Measurements from ENCODE around the gene PRR36.

The PRR36 gene

GRCh38 chr19:7844951-7845350 is 29.2 kb downstream of the PRR36 start:
- Histone ChIP-seq H3K27ac (no peak overlapping the region), H3K4me1 (no peaks in the 10 kb centered on the region), H3K9me3 (no peaks in the 10 kb centered on the region), H3K36me3 (peaks cover 0 to 16% (median 5%) of the 10 kb centered on the region in 3 donors), H3K27me3 (no peaks in the 10 kb centered on the region), H3K4me3 (no peak overlapping the region)
- no peak for TF ChIP-seq CTCF (IDR thresholded peaks at IDR 0.05)
- intact Hi-C loops (cut with DNase I; ENCODE audit: low total_unique reads) = no loop called here
- DNase-seq = no peak

GRCh38 chr19:7844405-7844804 is 29.8 kb downstream of the PRR36 start:
- Histone ChIP-seq H3K27ac (no peak overlapping the region), H3K9me3 (no peaks in the 10 kb centered on the region)

GRCh38 chr19:7843521-7843920 is 30.7 kb downstream of the PRR36 start:
- no peaks in the 10 kb centered on the region for H3K27me3 ChIP-seq
- no peak overlapping the region for H3K4me3 ChIP-seq
- no peaks in the 10 kb centered on the region for H3K4me1 ChIP-seq
- no peak for TF ChIP-seq CTCF (IDR thresholded peaks at IDR 0.05)
- DNase-seq = no peak
- intact Hi-C loops (cut with DNase I; ENCODE audit: low total_unique reads) = no loop called here
- H3K36me3 ChIP-seq = peaks cover 0 to 7% (median 0%) of the 10 kb centered on the region in 3 donors
- H3K9me3 ChIP-seq = no peaks in the 10 kb centered on the region
- no peak overlapping the region for H3K27ac ChIP-seq

More at GRCh38 chr19:7844405-7844804, 29.8 kb downstream of the PRR36 start:
- no peak for DNase-seq
- Histone ChIP-seq H3K36me3 (peaks cover 0 to 14% (median 4%) of the 10 kb centered on the region in 3 donors), H3K27me3 (no peaks in the 10 kb centered on the region), H3K4me3 (no peak overlapping the region), H3K4me1 (no peaks in the 10 kb centered on the region)
- intact Hi-C loops (cut with DNase I; ENCODE audit: low total_unique reads) = no loop called here
- TF ChIP-seq CTCF (IDR thresholded peaks at IDR 0.05) = no peak

- no peaks in the 10 kb centered on the region for H3K27me3 ChIP-seq
- intact Hi-C loops (cut with DNase I; ENCODE audit: low total_unique reads) = no loop called here
- peaks cover 0 to 5% (median 0%) of the 10 kb centered on the region in 3 donors for H3K36me3 ChIP-seq
- no peaks in the 10 kb centered on the region for H3K4me1 ChIP-seq
- H3K4me3 ChIP-seq = no peak overlapping the region
- TF ChIP-seq CTCF (IDR thresholded peaks at IDR 0.05) = no peak
- DNase-seq = no peak
- no peaks in the 10 kb centered on the region for H3K9me3 ChIP-seq
- H3K27ac ChIP-seq = no peak overlapping the region
Measured at GRCh38 chr19:7842661-7843294, 31.4 kb downstream of the PRR36 start.

GRCh38 chr19:7841751-7842660 is 32.2 kb downstream of the PRR36 start:
- H3K4me1 ChIP-seq = no peaks in the 10 kb centered on the region
- intact Hi-C loops (cut with DNase I; ENCODE audit: low total_unique reads) = no loop called here
- DNase-seq = no peak
- H3K27me3 ChIP-seq = no peaks in the 10 kb centered on the region
- no peak for TF ChIP-seq CTCF (IDR thresholded peaks at IDR 0.05)
- H3K4me3 ChIP-seq = no peak overlapping the region
- no peak overlapping the region for H3K27ac ChIP-seq
- no peaks in the 10 kb centered on the region for H3K9me3 ChIP-seq
- no peaks in the 10 kb centered on the region for H3K36me3 ChIP-seq
